Naive thymus-derived CD4-positive, alpha-beta T cell (primary cell): ENCODE data around the gene SLC43A3. TPM values are rescaled to one million over a fixed set of nuclear protein-coding genes. Genes with fewer than 3 reads are reported as not detected.

Experiments
- ATAC-seq: fragments of 150-1000 bp; cut with Tn5 transposase; 2 replicates; pipeline ENCODE4 v1.10.0; 2021; ENCODE audit warnings: mild to moderate bottlenecking, moderate library complexity
- CTCF ChIA-PET: fragments of 350-600 bp; sonication (Branson Sonifier 250); formaldehyde crosslinking; loops from one replicate; lab custom pipeline; 2021; ENCODE audit warnings: antibody characterized with exemption; lab: Charles Lee
- POLR2A ChIA-PET: fragments of 350-600 bp; sonication (Branson Sonifier 250); formaldehyde crosslinking; loops from one replicate; lab custom pipeline; 2021; ENCODE audit warnings: antibody characterized with exemption, inconsistent platforms; lab: Charles Lee
- DNase-seq, 9 donors: peaks; one replicate each; pipeline versions ENCODE4 v3.0.0 to v3.0.0-alpha.2; 2020 to 2022; ENCODE audit warnings: mixed read lengths in 1 of 9
- H3K27ac ChIP-seq: one replicate; pipeline ENCODE4 v1.7.0; 2013; ENCODE audit warnings: mild to moderate bottlenecking, low read depth, low read length, moderate library complexity
- H3K27me3 ChIP-seq, 2 donors: one replicate each; pipeline ENCODE4 v1.7.0; 2013; ENCODE audit warnings: low read length in 2 of 2, mild to moderate bottlenecking in 2 of 2, moderate library complexity in 2 of 2; ENCODE audit not compliant: control insufficient read depth in 2 of 2, insufficient read depth in 2 of 2
- H3K36me3 ChIP-seq, 3 experiments: 1 replicate in 2 of 3; 2 replicates in 1 of 3; pipeline ENCODE4 v1.7.0; 2013; ENCODE audit warnings: low read length in 3 of 3, mild to moderate bottlenecking in 3 of 3, moderate library complexity in 1 of 3; ENCODE audit not compliant: insufficient read depth in 3 of 3, control insufficient read depth in 2 of 3
- H3K4me1 ChIP-seq, 2 donors: one replicate each; pipeline ENCODE4 v1.7.0; 2013; ENCODE audit warnings: low read length in 2 of 2, mild to moderate bottlenecking in 2 of 2, moderate library complexity in 1 of 2; ENCODE audit not compliant: control insufficient read depth in 2 of 2, insufficient read depth in 2 of 2
- H3K4me3 ChIP-seq: 2 replicates; pipeline ENCODE4 v1.7.0; 2013; ENCODE audit warnings: mild to moderate bottlenecking, low read length
- H3K9me3 ChIP-seq, 3 experiments: 1 replicate in 2 of 3; 2 replicates in 1 of 3; pipeline ENCODE4 v1.7.0; 2013; ENCODE audit warnings: low read length in 3 of 3; ENCODE audit not compliant: control insufficient read depth in 2 of 3
- H3K27ac Mint-ChIP-seq, 9 donors: one replicate each; pipeline ENCODE4 v1.8.0; 2020 to 2022; ENCODE audit warnings: mixed read lengths in 9 of 9, mild to moderate bottlenecking in 8 of 9, moderate library complexity in 5 of 9, inconsistent platforms in 2 of 9
- H3K27me3 Mint-ChIP-seq, 5 donors: one replicate each; pipeline ENCODE4 v1.8.0; 2021 to 2022; ENCODE audit warnings: mixed read lengths in 5 of 5, mild to moderate bottlenecking in 1 of 5
- H3K36me3 Mint-ChIP-seq, 5 donors: one replicate each; pipeline ENCODE4 v1.8.0; 2020 to 2022; ENCODE audit warnings: mixed read lengths in 5 of 5, mild to moderate bottlenecking in 3 of 5, inconsistent platforms in 1 of 5
- H3K4me1 Mint-ChIP-seq, 7 donors: one replicate each; pipeline ENCODE4 v1.8.0; 2020 to 2022; ENCODE audit warnings: mixed read lengths in 7 of 7, mild to moderate bottlenecking in 3 of 7, inconsistent platforms in 1 of 7
- H3K4me3 Mint-ChIP-seq, 10 donors: one replicate each; pipeline ENCODE4 v1.8.0; 2020 to 2022; ENCODE audit warnings: mild to moderate bottlenecking in 10 of 10, mixed read lengths in 10 of 10, moderate library complexity in 6 of 10, inconsistent platforms in 2 of 10
- H3K9me3 Mint-ChIP-seq, 11 donors: one replicate each; pipeline ENCODE4 v1.8.0; 2020 to 2022; ENCODE audit warnings: mixed read lengths in 11 of 11, mild to moderate bottlenecking in 4 of 11, inconsistent platforms in 1 of 11, moderate library complexity in 1 of 11
- intact Hi-C, 2 donors: fragments of 100-400 bp; cut with micrococcal nuclease; formaldehyde crosslinking; loops; one replicate each; pipeline ENCODE4 v1.15.1; 2023
- polyA plus RNA-seq, 2 donors: library from polyadenylated mRNA; unstranded; fragments of 300-500 nt; fragmentation: Illumina TruSeq; gene quantifications; one replicate each; pipeline ENCODE4 v1.2.3, GENCODE V29; 2021
- total RNA-seq, 6 experiments: library from RNA in 5 of 6; stranded (reverse) in 5 of 6; gene quantifications; 1 replicate in 5 of 6; 2 replicates in 1 of 6; pipeline ENCODE4 v1.2.3 and lab custom pipeline; 2021 to 2026

SLC43A3 gene
- total and polyA plus RNA-seq, 7 experiments from 2014 or later = 10.0 to 67.9 (median 12.2) TPM

DNA sequence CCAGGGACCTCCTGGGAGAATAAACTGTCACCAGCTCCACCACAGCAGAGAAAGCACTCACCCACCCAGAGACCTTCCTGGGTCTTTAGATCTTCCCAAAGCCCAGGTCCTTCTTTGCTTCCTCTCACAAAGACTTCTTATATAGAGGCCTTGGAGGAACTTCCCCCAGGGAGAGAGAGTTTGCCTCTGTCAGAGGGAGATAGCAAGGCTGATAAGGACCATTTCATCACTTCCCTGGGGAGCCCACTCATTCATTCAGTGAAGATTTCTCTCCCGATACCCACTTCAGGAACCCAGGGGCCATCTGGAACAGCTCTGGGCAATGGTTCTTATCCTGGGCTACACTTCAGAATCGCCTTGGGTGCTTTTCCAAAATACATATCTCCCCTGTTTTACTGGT, 36.4 kb downstream of the SLC43A3 start, which contains the start of gene PRG2:
PRG2 (minus strand) TSS at position 116 of the 400 bp plus-strand sequence. CDS start 706 bp downstream, outside the sequence.
- no peak within 1 kb of the TSS for H3K27ac ChIP-seq
- ATAC-seq (no peak), DNase-seq (no peak)
- H3K27ac Mint-ChIP-seq = no peak within 1 kb of the TSS
- no peaks in the 10 kb centered on the region for H3K27me3 ChIP-seq
- no peaks in the 10 kb centered on the region for H3K9me3 ChIP-seq
- H3K4me1 ChIP-seq = no peaks in the 10 kb centered on the region
- peaks cover 0 to 7% (median 0%) of the 10 kb centered on the region in 5 donors for H3K27me3 Mint-ChIP-seq
- intact Hi-C loops = no loop called here
- H3K9me3 Mint-ChIP-seq = no peaks in the 10 kb centered on the region
- CTCF ChIA-PET = no interaction called here
- no peak within 1 kb of the TSS for H3K4me3 Mint-ChIP-seq
- H3K4me3 ChIP-seq = no peak within 1 kb of the TSS
- H3K4me1 Mint-ChIP-seq = no peaks in the 10 kb centered on the region
- no peaks in the 10 kb centered on the region for H3K36me3 ChIP-seq
- H3K36me3 Mint-ChIP-seq = no peaks in the 10 kb centered on the region
- POLR2A ChIA-PET = no interaction called here

DNA sequence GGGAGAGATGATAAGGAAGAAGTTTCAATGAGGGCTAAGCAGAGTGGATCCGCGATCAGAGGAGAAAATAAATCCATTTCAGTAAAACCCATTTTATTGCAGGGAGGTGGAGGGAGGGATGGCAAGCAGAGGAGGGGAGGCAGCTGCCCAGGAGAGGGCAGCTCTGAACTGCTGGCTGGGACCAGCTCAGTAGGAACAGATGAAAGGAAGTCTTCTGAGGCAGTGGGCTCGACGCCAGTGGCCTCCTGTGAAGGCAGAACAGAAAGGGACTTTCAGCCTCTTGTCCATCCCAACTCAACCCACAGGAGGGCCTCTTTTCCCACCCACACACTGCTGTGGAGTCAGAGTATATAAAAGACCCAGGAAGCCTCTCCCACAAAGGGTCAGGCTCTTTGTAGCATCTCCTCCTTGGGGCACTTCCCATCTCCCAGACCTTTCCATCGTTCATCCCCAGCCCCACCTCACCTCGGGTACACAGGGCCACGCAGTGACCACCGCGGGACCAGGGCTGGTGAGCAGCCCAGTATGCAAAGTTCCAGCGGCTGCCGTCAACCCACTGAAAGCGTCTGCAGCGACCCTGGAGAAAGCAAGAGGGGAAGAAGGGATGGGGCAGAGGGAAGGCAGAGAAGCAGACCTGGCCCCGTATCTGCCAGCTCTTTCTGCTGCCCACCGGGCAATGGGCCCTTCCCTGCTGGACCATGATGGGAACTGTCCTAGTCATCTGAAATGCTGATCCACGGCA, 39.5 kb downstream of the SLC43A3 start:
- Mint-ChIP-seq H3K36me3 (peaks cover 0 to 3% (median 0%) of the 10 kb centered on the region in 5 donors), H3K27me3 (peaks cover 3 to 12% (median 6%) of the 10 kb centered on the region in 5 donors), H3K4me1 (no peaks in the 10 kb centered on the region), H3K27ac (no peak overlapping the region), H3K9me3 (no peaks in the 10 kb centered on the region), H3K4me3 (no peak overlapping the region)
- H3K4me1 ChIP-seq = no peaks in the 10 kb centered on the region
- no peak for ATAC-seq
- H3K9me3 ChIP-seq = no peaks in the 10 kb centered on the region
- H3K27ac ChIP-seq = no peak overlapping the region
- no peak overlapping the region for H3K4me3 ChIP-seq
- ChIA-PET CTCF (no interaction called here), POLR2A (no interaction called here)
- intact Hi-C loops = no loop called here
- no peaks in the 10 kb centered on the region for H3K36me3 ChIP-seq
- no peaks in the 10 kb centered on the region for H3K27me3 ChIP-seq
- DNase-seq = no peak

DNA sequence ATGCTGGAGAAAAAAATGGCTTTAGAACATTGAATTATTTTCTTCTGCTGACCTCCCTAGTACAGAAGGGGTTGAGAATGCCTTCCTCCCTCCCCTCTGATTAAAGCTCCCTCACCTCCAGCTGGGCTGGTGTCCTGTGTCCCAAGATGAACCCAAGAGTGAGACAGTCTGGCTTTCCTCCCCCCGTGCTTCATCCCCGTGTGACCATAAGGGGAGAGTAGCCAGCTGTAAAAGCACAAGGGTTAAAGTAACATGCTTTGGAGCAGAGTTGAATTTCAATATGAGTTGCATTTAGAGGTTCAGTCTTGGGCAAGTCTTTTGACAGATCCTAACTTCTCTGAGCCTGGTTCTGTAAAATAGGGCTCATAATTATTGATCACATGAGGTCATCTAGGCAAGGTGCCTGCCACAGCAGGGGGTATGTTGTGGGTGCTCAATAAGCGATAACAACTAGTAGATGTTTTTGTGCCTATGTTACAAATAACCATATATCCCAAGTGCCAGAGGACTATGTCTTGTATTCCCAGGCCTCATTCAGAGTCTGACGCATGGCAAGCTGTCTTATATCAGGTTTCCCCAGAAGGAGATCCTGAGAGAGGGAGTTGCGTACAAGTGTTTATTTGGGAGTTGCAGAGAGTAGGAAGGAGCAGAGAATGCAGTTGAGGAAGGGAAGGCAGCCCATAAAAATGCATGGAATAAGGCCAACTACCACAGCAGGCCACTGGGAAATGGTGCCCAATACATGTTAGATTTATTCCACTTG, 40.6 kb downstream of the SLC43A3 start:
- Histone ChIP-seq H3K9me3 (no peaks in the 10 kb centered on the region), H3K4me3 (no peak overlapping the region), H3K27me3 (no peaks in the 10 kb centered on the region), H3K27ac (no peak overlapping the region), H3K36me3 (no peaks in the 10 kb centered on the region), H3K4me1 (no peaks in the 10 kb centered on the region)
- no peaks in the 10 kb centered on the region for H3K9me3 Mint-ChIP-seq
- H3K36me3 Mint-ChIP-seq = peaks cover 0 to 3% (median 0%) of the 10 kb centered on the region in 5 donors
- no peak overlapping the region for H3K4me3 Mint-ChIP-seq
- no peak for DNase-seq
- ChIA-PET POLR2A (no interaction called here), CTCF (no interaction called here)
- intact Hi-C loops = no loop called here
- peaks cover 8 to 20% (median 12%) of the 10 kb centered on the region in 5 donors for H3K27me3 Mint-ChIP-seq
- H3K4me1 Mint-ChIP-seq = no peaks in the 10 kb centered on the region
- no peak overlapping the region for H3K27ac Mint-ChIP-seq
- ATAC-seq = no peak

DNA sequence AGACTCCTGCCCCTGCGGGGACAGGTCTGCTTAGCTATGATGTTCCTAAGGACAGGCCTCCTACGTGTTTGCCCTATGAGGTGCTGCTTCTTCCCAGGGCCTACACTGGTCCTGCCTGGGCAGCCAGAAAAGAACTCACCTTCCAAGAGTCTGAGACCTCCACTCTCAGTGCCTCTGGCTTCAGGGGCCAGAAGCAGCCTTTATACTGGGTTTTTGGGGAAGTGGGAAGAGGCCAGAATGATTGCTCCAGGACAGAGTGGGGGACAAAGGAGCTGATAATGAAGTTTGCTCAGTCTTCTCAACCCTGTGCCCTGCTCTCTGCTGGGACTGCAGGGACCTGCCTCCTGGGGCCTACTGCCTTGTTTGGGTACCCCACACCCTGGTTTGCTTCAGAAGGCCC, 45.9 kb downstream of the SLC43A3 start, which contains the start of gene PRG3:
PRG3 (minus strand) TSS at position 176 of the 400 bp plus-strand sequence. CDS start 442 bp downstream, outside the sequence.
- peaks cover 0 to 2% of the 10 kb centered on the region in 2 donors for H3K27me3 ChIP-seq
- no peaks in the 10 kb centered on the region for H3K4me1 Mint-ChIP-seq
- no peak within 1 kb of the TSS for H3K4me3 ChIP-seq
- H3K27ac Mint-ChIP-seq = no peak within 1 kb of the TSS
- H3K4me1 ChIP-seq = no peaks in the 10 kb centered on the region
- H3K36me3 Mint-ChIP-seq = peaks cover 0 to 3% (median 0%) of the 10 kb centered on the region in 5 donors
- DNase-seq (no peak), ATAC-seq (no peak)
- peaks cover 0 to 3% (median 0%) of the 10 kb centered on the region in 11 donors for H3K9me3 Mint-ChIP-seq
- H3K36me3 ChIP-seq = no peaks in the 10 kb centered on the region
- CTCF ChIA-PET = no interaction called here
- POLR2A ChIA-PET = no interaction called here
- H3K27ac ChIP-seq = no peak within 1 kb of the TSS
- H3K27me3 Mint-ChIP-seq = peaks cover 12 to 25% (median 23%) of the 10 kb centered on the region in 5 donors
- no peak within 1 kb of the TSS for H3K4me3 Mint-ChIP-seq
- intact Hi-C loops = no loop called here
- H3K9me3 ChIP-seq = no peaks in the 10 kb centered on the region

DNA sequence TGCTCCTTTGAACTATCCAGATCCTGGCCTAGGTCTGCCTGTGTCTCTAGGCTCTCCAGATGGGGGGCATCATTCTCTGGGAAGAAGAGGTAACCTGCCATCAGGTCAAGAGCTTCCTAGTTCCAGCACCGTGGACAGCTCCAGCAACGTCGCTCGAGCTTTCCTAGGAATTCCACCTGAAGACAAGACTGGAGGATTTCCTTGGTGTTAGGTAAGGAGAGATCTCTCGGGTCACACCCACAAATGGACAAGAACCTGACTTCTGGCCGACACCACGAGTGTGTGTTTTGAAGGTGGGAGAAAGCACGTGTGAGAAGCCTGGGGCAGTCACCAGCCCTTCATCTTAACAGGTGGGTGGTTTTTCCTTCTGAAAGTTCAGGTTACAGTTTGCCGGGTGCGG, 47.2 kb downstream of the SLC43A3 start:
- H3K27me3 Mint-ChIP-seq = peaks cover 12 to 25% (median 22%) of the 10 kb centered on the region in 5 donors
- DNase-seq (no peak), ATAC-seq (no peak)
- intact Hi-C loops = no loop called here
- ChIA-PET POLR2A (no interaction called here), CTCF (no interaction called here)
- no peak overlapping the region for H3K27ac Mint-ChIP-seq
- H3K4me1 ChIP-seq = no peaks in the 10 kb centered on the region
- peaks cover 0 to 3% (median 0%) of the 10 kb centered on the region in 5 donors for H3K36me3 Mint-ChIP-seq
- H3K27ac ChIP-seq = no peak overlapping the region
- H3K36me3 ChIP-seq = no peaks in the 10 kb centered on the region
- H3K9me3 Mint-ChIP-seq = peaks cover 0 to 3% (median 0%) of the 10 kb centered on the region in 11 donors
- H3K4me3 ChIP-seq = no peak overlapping the region
- peaks cover 0 to 2% of the 10 kb centered on the region in 2 donors for H3K27me3 ChIP-seq
- H3K4me1 Mint-ChIP-seq = no peaks in the 10 kb centered on the region
- H3K4me3 Mint-ChIP-seq = no peak overlapping the region
- H3K9me3 ChIP-seq = no peaks in the 10 kb centered on the region

DNA sequence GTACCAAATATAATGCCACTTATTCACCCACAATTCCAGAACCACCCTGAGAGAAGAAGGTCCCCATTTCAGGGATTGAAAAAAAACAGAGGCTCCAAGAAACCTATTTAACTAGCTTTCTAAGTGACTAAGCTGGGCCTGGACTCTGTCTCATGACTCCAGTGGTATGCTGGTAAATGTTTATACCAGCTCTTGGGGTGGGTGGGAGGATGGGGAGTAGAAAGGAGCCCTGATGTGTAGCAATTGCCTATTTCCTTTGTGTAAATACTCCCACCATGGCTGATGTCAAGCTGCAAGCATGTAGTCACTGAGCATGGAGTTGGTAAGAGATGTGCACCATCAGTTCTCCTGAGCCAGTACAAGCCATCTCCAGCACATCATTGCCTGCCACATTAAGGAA, 48.7 kb downstream of the SLC43A3 start:
- CTCF ChIA-PET = no interaction called here
- no peak overlapping the region for H3K4me3 Mint-ChIP-seq
- POLR2A ChIA-PET = no interaction called here
- ATAC-seq = no peak
- Histone ChIP-seq H3K27ac (no peak overlapping the region), H3K9me3 (no peaks in the 10 kb centered on the region), H3K36me3 (no peaks in the 10 kb centered on the region), H3K4me1 (no peaks in the 10 kb centered on the region), H3K27me3 (peaks cover 0 to 2% of the 10 kb centered on the region in 2 donors), H3K4me3 (no peak overlapping the region)
- DNase-seq = no peak
- intact Hi-C loops = no loop called here
- no peaks in the 10 kb centered on the region for H3K4me1 Mint-ChIP-seq
- no peaks in the 10 kb centered on the region for H3K36me3 Mint-ChIP-seq
- peaks cover 9 to 25% (median 22%) of the 10 kb centered on the region in 5 donors for H3K27me3 Mint-ChIP-seq
- no peak overlapping the region for H3K27ac Mint-ChIP-seq
- peaks cover 0 to 3% (median 0%) of the 10 kb centered on the region in 11 donors for H3K9me3 Mint-ChIP-seq
